Mesenchymal stem cell (in vitro differentiated cells and primary cell): ENCODE data around the gene INPP5B.

Experiments
- DNase-seq: peaks from one replicate; pipeline ENCODE4 v3.0.0-alpha.2; 2013
- H2AFZ ChIP-seq: one replicate; pipeline ENCODE4 v1.6.1; 2013; ENCODE audit warnings: low read depth, mild to moderate bottlenecking, control low read depth, inconsistent platforms, low read length, moderate library complexity
- H2AK5ac ChIP-seq: 2 replicates; pipeline ENCODE4 v1.6.1; 2013; ENCODE audit warnings: low read length, moderate library complexity, mild to moderate bottlenecking, inconsistent platforms; ENCODE audit not compliant: severe bottlenecking
- H2BK120ac ChIP-seq: one replicate; pipeline ENCODE4 v1.6.1; 2013; ENCODE audit warnings: low read depth, mild to moderate bottlenecking, inconsistent platforms, low read length, moderate library complexity
- H2BK12ac ChIP-seq, 2 experiments: one replicate each; pipeline ENCODE4 v1.6.1; 2013; ENCODE audit warnings: inconsistent platforms in 2 of 2, low read length in 2 of 2, mild to moderate bottlenecking in 2 of 2, moderate library complexity in 2 of 2, control low read depth in 1 of 2
- H2BK15ac ChIP-seq: one replicate; pipeline ENCODE4 v1.6.1; 2013; ENCODE audit warnings: mild to moderate bottlenecking, low read depth, inconsistent platforms; ENCODE audit not compliant: poor library complexity, severe bottlenecking
- H2BK5ac ChIP-seq: 2 replicates; pipeline ENCODE4 v1.6.1; 2013; ENCODE audit warnings: low read depth, mild to moderate bottlenecking, low read length, control low read depth, inconsistent platforms; ENCODE audit not compliant: poor library complexity, severe bottlenecking
- H3K14ac ChIP-seq, 2 experiments: one replicate each; pipeline ENCODE4 v1.6.1; 2013; ENCODE audit warnings: inconsistent platforms in 2 of 2, low read length in 2 of 2, control low read depth in 1 of 2, mild to moderate bottlenecking in 1 of 2, moderate library complexity in 1 of 2
- H3K18ac ChIP-seq, 2 experiments: one replicate each; pipeline ENCODE4 v1.6.1; 2013; ENCODE audit warnings: inconsistent platforms in 2 of 2, low read length in 2 of 2, control low read depth in 1 of 2, low read depth in 1 of 2, mild to moderate bottlenecking in 1 of 2
- H3K23ac ChIP-seq, 2 experiments: one replicate each; pipeline ENCODE4 v1.6.1; 2013; ENCODE audit warnings: inconsistent platforms in 2 of 2, low read length in 2 of 2, mild to moderate bottlenecking in 2 of 2, moderate library complexity in 2 of 2, control low read depth in 1 of 2
- H3K27ac ChIP-seq: 2 replicates; pipeline ENCODE4 v1.5.1; 2013; ENCODE audit warnings: mild to moderate bottlenecking, moderate library complexity, low read length, control low read depth, inconsistent platforms; ENCODE audit not compliant: poor library complexity, severe bottlenecking
- H3K27me3 ChIP-seq, 2 experiments: 2 replicates each; pipeline versions ENCODE4 v1.6.1 to v1.7.0; 2013; ENCODE audit warnings: low read length in 2 of 2, mild to moderate bottlenecking in 2 of 2, moderate library complexity in 2 of 2, control low read depth in 1 of 2, inconsistent platforms in 1 of 2; ENCODE audit not compliant: control insufficient read depth in 1 of 2, insufficient read depth in 1 of 2
- H3K36me3 ChIP-seq, 2 experiments: 2 replicates each; pipeline versions ENCODE4 v1.6.1 to v1.7.0; 2013; ENCODE audit warnings: low read length in 2 of 2, control low read depth in 1 of 2, inconsistent platforms in 1 of 2, low read depth in 1 of 2, mild to moderate bottlenecking in 1 of 2; ENCODE audit not compliant: insufficient read depth in 2 of 2, control insufficient read depth in 1 of 2
- H3K4ac ChIP-seq, 2 experiments: one replicate each; pipeline ENCODE4 v1.6.1; 2013; ENCODE audit warnings: inconsistent platforms in 2 of 2, low read length in 2 of 2, mild to moderate bottlenecking in 2 of 2, moderate library complexity in 2 of 2, control low read depth in 1 of 2, low read depth in 1 of 2
- H3K4me1 ChIP-seq: 2 replicates; pipeline ENCODE4 v1.6.1; 2013; ENCODE audit warnings: low read depth, low read length, control low read depth; ENCODE audit not compliant: control insufficient read depth, insufficient read depth
- H3K4me2 ChIP-seq: 2 replicates; pipeline ENCODE4 v1.6.1; 2013; ENCODE audit warnings: low read length, mild to moderate bottlenecking, inconsistent platforms; ENCODE audit not compliant: poor library complexity, severe bottlenecking
- H3K4me3 ChIP-seq, 2 experiments: 2 replicates each; pipeline versions ENCODE4 v1.5.1 to v1.7.0; 2013; ENCODE audit warnings: low read length in 2 of 2, mild to moderate bottlenecking in 2 of 2, control low read depth in 1 of 2, low read depth in 1 of 2; ENCODE audit not compliant: insufficient read depth in 1 of 2
- H3K79me1 ChIP-seq: replicated peaks from 2 replicates; pipeline ENCODE4 v1.6.1; 2013; ENCODE audit warnings: mild to moderate bottlenecking, control low read depth, low read length, inconsistent platforms; ENCODE audit not compliant: poor library complexity, severe bottlenecking
- H3K9ac ChIP-seq: 2 replicates; pipeline ENCODE4 v1.7.0; 2013; ENCODE audit warnings: mild to moderate bottlenecking, low read length, moderate library complexity
- H3K9me3 ChIP-seq: 2 replicates; pipeline ENCODE4 v1.7.0; 2013; ENCODE audit warnings: mild to moderate bottlenecking, low read length; ENCODE audit not compliant: control insufficient read depth
- H4K8ac ChIP-seq: one replicate; pipeline ENCODE4 v1.6.1; 2013; ENCODE audit warnings: inconsistent platforms, mild to moderate bottlenecking, low read length, moderate library complexity
- H4K91ac ChIP-seq: one replicate; pipeline ENCODE4 v1.6.1; 2013; ENCODE audit warnings: mild to moderate bottlenecking, low read length, inconsistent platforms
- WGBS: methylation state at CpG from one replicate; pipeline ENCODE4 v1.1.7; 2013; ENCODE audit warnings: mixed read lengths; 5-methylcytosine and 5-hydroxymethylcytosine counted together

INPP5B gene

GRCh38 chr1:37831809-37832208, 115.0 kb downstream of the INPP5B start:
- H4K8ac ChIP-seq, result no peak overlapping the region
- H3K27me3 ChIP-seq, result no peaks in the 10 kb centered on the region
- H3K18ac ChIP-seq, result no peak overlapping the region
- WGBS, result 88% methylated on average over 2 of the region's 2 CpGs
- no peak overlapping the region for H2AK5ac ChIP-seq
- H2BK5ac ChIP-seq, result no peak overlapping the region
- no peak overlapping the region for H2AFZ ChIP-seq
- H3K79me1 ChIP-seq, result peaks cover 28% of the 10 kb centered on the region
- no peak overlapping the region for H2BK15ac ChIP-seq
- no peak for DNase-seq
- H3K14ac ChIP-seq, result no peak overlapping the region
- no peak overlapping the region for H3K9ac ChIP-seq
- H3K4me2 ChIP-seq, result no peak overlapping the region
- H3K9me3 ChIP-seq, result no peaks in the 10 kb centered on the region
- H3K23ac ChIP-seq, result no peak overlapping the region
- H3K4me3 ChIP-seq, result no peak overlapping the region
- H3K4me1 ChIP-seq, result no peaks in the 10 kb centered on the region
- H3K27ac ChIP-seq, result no peak overlapping the region
- H2BK12ac ChIP-seq, result no peak overlapping the region
- peaks cover 22 to 82% of the 10 kb centered on the region in 2 experiments for H3K36me3 ChIP-seq
- no peak overlapping the region for H4K91ac ChIP-seq
- no peak overlapping the region for H2BK120ac ChIP-seq
- H3K4ac ChIP-seq, result no peak overlapping the region

DNA sequence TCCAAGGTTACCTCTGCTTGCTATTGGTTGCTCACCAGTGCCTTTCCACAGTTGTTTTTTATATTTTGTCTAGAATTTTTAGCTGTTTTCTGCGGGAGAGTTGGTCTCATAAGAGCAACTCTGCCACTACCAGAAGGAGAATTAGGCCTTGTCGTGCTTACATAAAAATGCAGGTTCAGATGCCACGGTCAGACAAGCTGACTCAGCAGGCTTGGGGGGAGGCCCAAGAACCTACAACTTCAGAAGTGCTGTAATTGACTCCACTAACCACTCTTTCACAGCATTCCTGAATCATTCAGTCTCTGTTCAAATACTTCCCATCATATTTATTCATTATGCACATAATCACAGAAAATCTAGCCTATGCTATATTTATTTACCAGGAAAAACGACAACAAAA, 115.7 kb downstream of the INPP5B start:
- no peak overlapping the region for H3K27ac ChIP-seq
- no peak overlapping the region for H4K8ac ChIP-seq
- no peak overlapping the region for H2AK5ac ChIP-seq
- H3K14ac ChIP-seq, result no peak overlapping the region
- H3K18ac ChIP-seq, result no peak overlapping the region
- H2BK15ac ChIP-seq, result no peak overlapping the region
- no peak overlapping the region for H2BK5ac ChIP-seq
- H3K23ac ChIP-seq, result no peak overlapping the region
- no peak overlapping the region for H2BK120ac ChIP-seq
- no peak overlapping the region for H3K4ac ChIP-seq
- H3K4me1 ChIP-seq, result no peaks in the 10 kb centered on the region
- H3K79me1 ChIP-seq, result peaks cover 29% of the 10 kb centered on the region
- H3K36me3 ChIP-seq, result peaks cover 28 to 82% of the 10 kb centered on the region in 2 experiments
- H2BK12ac ChIP-seq, result no peak overlapping the region
- DNase-seq, result no peak
- H3K27me3 ChIP-seq, result no peaks in the 10 kb centered on the region
- H3K9ac ChIP-seq, result no peak overlapping the region
- no peak overlapping the region for H4K91ac ChIP-seq
- no peak overlapping the region for H3K4me3 ChIP-seq
- no peak overlapping the region for H2AFZ ChIP-seq
- H3K9me3 ChIP-seq, result no peaks in the 10 kb centered on the region
- 97% methylated on average over 4 of the region's 4 CpGs for WGBS
- no peak overlapping the region for H3K4me2 ChIP-seq

DNA sequence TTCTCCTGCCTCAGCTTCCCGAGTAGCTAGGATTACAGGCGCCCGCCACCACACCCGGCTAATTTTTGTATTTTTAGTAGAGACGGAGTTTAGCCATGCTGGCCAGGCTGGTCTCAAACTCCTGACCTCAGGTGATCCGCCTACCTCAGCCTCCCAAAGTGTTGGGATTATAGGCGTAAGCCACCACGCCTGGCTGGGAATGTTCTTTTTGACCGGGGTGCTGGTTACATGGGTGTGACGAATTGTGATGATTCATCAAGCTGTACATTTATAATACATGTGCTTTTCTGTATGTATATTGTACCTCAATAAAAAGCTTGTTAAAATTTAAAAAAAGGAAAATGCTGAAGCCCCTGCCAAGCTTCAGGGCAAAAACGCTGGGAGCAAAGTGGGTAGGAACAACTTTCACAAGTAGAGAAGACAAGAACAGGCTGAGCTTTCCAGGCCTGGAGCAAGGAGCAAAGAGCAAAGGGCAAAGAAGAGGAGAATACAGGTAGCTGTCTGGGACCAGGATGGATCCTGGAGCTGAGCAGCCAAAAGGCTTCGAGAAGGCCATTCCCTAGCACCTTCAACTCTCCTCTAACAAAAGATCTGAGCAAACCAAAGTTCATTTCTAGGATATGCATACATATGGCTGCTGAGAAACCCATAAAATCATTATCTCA, 118.3 kb downstream of the INPP5B start:
- no peak overlapping the region for H3K4ac ChIP-seq
- no peak overlapping the region for H2AK5ac ChIP-seq
- H3K23ac ChIP-seq, result no peak overlapping the region
- peaks cover 25 to 77% of the 10 kb centered on the region in 2 experiments for H3K36me3 ChIP-seq
- no peak overlapping the region for H3K4me2 ChIP-seq
- no peak overlapping the region for H3K14ac ChIP-seq
- no peak overlapping the region for H2BK120ac ChIP-seq
- no peak overlapping the region for H2AFZ ChIP-seq
- H3K4me3 ChIP-seq, result no peak overlapping the region
- no peak overlapping the region for H2BK12ac ChIP-seq
- no peak overlapping the region for H3K18ac ChIP-seq
- no peak overlapping the region for H3K27ac ChIP-seq
- no peak for DNase-seq
- H3K79me1 ChIP-seq, result peaks cover 29% of the 10 kb centered on the region
- H2BK5ac ChIP-seq, result no peak overlapping the region
- no peak overlapping the region for H3K9ac ChIP-seq
- H3K9me3 ChIP-seq, result no peaks in the 10 kb centered on the region
- H3K27me3 ChIP-seq, result no peaks in the 10 kb centered on the region
- H2BK15ac ChIP-seq, result no peak overlapping the region
- WGBS, result 94% methylated on average over 7 of the region's 12 CpGs
- H3K4me1 ChIP-seq, result no peaks in the 10 kb centered on the region
- no peak overlapping the region for H4K8ac ChIP-seq
- no peak overlapping the region for H4K91ac ChIP-seq

DNA sequence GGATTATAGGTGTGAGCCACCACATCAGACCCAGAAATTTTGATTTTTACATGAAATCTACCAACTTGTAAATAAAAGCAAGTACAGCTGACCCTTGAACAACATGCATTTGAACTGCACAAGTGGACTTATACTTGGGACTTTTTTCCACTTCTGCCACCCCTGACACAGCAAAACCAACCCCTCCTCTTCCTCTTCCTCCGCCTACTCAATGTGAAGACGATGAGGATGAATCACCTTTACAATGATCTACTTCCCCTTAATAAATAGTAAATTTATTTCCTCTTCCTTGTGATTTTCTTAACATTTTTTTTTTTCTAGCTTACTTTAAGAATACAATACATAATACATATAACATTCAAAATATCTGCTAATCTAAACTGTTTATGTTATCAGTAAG, 121.3 kb downstream of the INPP5B start:
- no CpG with 5 or more reads among the region's 2 CpGs for WGBS
- H3K14ac ChIP-seq, result no peak overlapping the region

More for the DNA sequence above, 121.3 kb downstream of the INPP5B start:
- Histone ChIP-seq H3K4me3 (no peak overlapping the region), H3K79me1 (peaks cover 27% of the 10 kb centered on the region), H4K8ac (no peak overlapping the region), H2AFZ (no peak overlapping the region), H3K4ac (no peak overlapping the region), H3K18ac (no peak overlapping the region), H3K36me3 (peaks cover 29 to 79% of the 10 kb centered on the region in 2 experiments), H2BK12ac (no peak overlapping the region), H3K9ac (no peak overlapping the region), H3K9me3 (no peaks in the 10 kb centered on the region), H2BK5ac (no peak overlapping the region), H2AK5ac (no peak overlapping the region), H3K4me2 (no peak overlapping the region), H2BK120ac (no peak overlapping the region), H2BK15ac (no peak overlapping the region), H3K23ac (no peak overlapping the region), H3K27me3 (no peaks in the 10 kb centered on the region), H3K4me1 (no peaks in the 10 kb centered on the region), H4K91ac (no peak overlapping the region), H3K27ac (no peak overlapping the region)
- no peak for DNase-seq
